ENCODE data around the gene NRG3.

DNA sequence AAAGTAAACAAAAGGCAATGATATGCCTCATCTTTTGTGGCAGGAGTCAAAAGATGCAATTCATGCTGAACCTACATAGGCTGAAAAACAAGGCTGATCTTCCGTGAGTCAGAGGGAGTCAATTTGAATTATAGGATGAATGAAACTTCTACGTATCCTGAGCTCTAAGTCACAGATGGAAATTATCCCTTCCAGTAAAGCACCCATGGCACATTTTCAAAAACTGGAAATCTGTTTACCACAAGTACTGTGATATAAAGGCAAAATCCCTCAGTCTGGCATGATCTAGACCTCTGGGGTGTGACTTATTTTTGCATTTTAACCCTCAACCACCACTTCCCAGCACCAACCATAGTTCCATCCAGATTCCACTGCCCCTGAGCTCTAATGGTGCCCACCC lies 69.6 kb downstream of the NRG3 start:
- TF ChIP-seq EP300 (IDR thresholded peaks at IDR 0.05), result no peak
- TF ChIP-seq, protein P1, sequence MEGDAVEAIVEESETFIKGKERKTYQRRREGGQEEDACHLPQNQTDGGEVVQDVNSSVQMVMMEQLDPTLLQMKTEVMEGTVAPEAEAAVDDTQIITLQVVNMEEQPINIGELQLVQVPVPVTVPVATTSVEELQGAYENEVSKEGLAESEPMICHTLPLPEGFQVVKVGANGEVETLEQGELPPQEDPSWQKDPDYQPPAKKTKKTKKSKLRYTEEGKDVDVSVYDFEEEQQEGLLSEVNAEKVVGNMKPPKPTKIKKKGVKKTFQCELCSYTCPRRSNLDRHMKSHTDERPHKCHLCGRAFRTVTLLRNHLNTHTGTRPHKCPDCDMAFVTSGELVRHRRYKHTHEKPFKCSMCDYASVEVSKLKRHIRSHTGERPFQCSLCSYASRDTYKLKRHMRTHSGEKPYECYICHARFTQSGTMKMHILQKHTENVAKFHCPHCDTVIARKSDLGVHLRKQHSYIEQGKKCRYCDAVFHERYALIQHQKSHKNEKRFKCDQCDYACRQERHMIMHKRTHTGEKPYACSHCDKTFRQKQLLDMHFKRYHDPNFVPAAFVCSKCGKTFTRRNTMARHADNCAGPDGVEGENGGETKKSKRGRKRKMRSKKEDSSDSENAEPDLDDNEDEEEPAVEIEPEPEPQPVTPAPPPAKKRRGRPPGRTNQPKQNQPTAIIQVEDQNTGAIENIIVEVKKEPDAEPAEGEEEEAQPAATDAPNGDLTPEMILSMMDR (IDR thresholded peaks at IDR 0.05), result no peak
- TF ChIP-seq POLR2A (IDR thresholded peaks at IDR 0.05), result no peak

Data from ovary (tissue), 3 donors.